GM21786 (cell line): Measurements from ENCODE around the gene EIF4G3.
"Not testable (repeated sequence)": the region's sequence is repeated elsewhere in the genome, so short reads cannot be mapped to it uniquely, and the experiment has no call there.

Experiments
- ATAC-seq: cut with Tn5 transposase; IDR thresholded peaks from one replicate; pipeline ENCODE4 v1.9.1; 2021; ENCODE audit not compliant: unreplicated experiment

EIF4G3 gene

GRCh38 chr1:21153388-21153787 lies 23.3 kb downstream of the EIF4G3 start:
- no peak for ATAC-seq

- ATAC-seq: no peak
Observed at GRCh38 chr1:21152423-21153100, 24.1 kb downstream of the EIF4G3 start.

GRCh38 chr1:21149855-21150432 lies 26.8 kb downstream of the EIF4G3 start:
- ATAC-seq: no peak

GRCh38 chr1:21149430-21149854 lies 27.3 kb downstream of the EIF4G3 start:
- ATAC-seq: no peak

- ATAC-seq: no peak
Observed at GRCh38 chr1:21143752-21144151, 32.9 kb downstream of the EIF4G3 start.

- no peak for ATAC-seq
Observed at GRCh38 chr1:21143138-21143537, 33.6 kb downstream of the EIF4G3 start.

GRCh38 chr1:21141030-21141429 lies 35.7 kb downstream of the EIF4G3 start:
- ATAC-seq: no peak

GRCh38 chr1:21139601-21140000 lies 37.1 kb downstream of the EIF4G3 start:
- no peak for ATAC-seq

GRCh38 chr1:21136344-21136743 lies 40.4 kb downstream of the EIF4G3 start:
- ATAC-seq: not testable (repeated sequence)

- ATAC-seq: no peak
Observed at GRCh38 chr1:21131200-21131599, 45.5 kb downstream of the EIF4G3 start.

- no peak for ATAC-seq
Observed at GRCh38 chr1:21129407-21129806, 47.3 kb downstream of the EIF4G3 start.

- ATAC-seq: no peak
Observed at GRCh38 chr1:21126324-21126723, 50.4 kb downstream of the EIF4G3 start.

- ATAC-seq: no peak
Observed at GRCh38 chr1:21124846-21125245, 51.9 kb downstream of the EIF4G3 start.

GRCh38 chr1:21123287-21123948 lies 53.3 kb downstream of the EIF4G3 start:
- ATAC-seq: no peak

- ATAC-seq: no peak
Observed at GRCh38 chr1:21121764-21122471, 54.8 kb downstream of the EIF4G3 start.

- no peak for ATAC-seq
Observed at GRCh38 chr1:21118167-21118566, 58.5 kb downstream of the EIF4G3 start.

GRCh38 chr1:21117597-21118001 lies 59.1 kb downstream of the EIF4G3 start:
- ATAC-seq: no peak

- no peak for ATAC-seq
Observed at GRCh38 chr1:21117159-21117558, 59.5 kb downstream of the EIF4G3 start.

GRCh38 chr1:21115098-21115760 lies 61.5 kb downstream of the EIF4G3 start:
- ATAC-seq: no peak

- ATAC-seq: no peak
Observed at GRCh38 chr1:21114431-21114830, 62.3 kb downstream of the EIF4G3 start.

- no peak for ATAC-seq
Observed at GRCh38 chr1:21110163-21110562, 66.5 kb downstream of the EIF4G3 start.
